Stimulated activated naive CD8-positive, alpha-beta T cell treated with anti-CD3 and anti-CD28 coated beads, Interleukin-15, Interleukin-2, amounts not matched to agents 100 U/mL and 50 U/mL, for 24 hours (primary cell): ENCODE measurements around the gene HNRNPM.
"Not testable (repeated sequence)": the region's sequence is repeated elsewhere in the genome, so short reads cannot be mapped to it uniquely, and the experiment has no call there.

Experiments used
- ATAC-seq: fragments of 150-1000 bp; cut with Tn5 transposase; one replicate; pipeline ENCODE4 v1.10.0; 2021
- DNase-seq: peaks from one replicate; pipeline ENCODE4 v3.0.0; 2021

The HNRNPM gene

DNA sequence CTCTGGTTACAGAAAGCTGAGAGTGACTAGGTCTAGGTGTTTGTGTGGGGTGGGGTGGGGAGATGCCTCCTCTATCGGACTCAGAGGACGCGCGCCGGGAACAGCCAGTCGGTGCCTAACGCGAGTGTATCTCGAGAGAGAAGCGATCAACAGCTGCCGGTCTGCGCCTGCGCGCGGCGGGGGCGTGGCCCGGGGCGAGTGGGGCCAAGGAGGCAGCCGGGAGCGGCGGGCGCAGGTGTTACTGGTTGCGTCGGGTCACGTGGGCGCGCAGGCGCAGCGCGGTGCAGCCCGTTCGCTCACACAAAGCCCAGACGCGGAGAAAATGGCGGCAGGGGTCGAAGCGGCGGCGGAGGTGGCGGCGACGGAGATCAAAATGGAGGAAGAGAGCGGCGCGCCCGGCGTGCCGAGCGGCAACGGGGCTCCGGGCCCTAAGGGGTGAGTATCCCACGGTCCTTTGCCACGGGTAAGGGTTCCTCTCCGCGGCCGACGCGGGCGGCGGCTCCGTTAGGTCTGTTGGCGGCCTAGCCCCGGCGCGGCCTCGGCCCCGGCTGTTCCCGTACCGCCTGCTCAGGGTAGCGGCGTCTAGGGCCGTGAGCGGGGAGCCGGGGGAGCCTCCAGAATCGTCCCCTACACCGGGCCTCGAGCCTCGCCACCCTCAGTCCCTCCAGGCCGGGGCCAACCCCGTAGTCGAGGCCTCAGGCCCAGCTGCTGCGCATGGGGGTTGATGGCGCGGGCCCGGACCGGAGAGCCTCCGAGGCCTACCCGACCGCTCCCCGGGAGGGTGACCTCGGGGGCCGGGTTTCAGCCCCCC is at the start of gene HNRNPM:
Gene HNRNPM (plus strand): TSS at position 299 of the 811 bp plus-strand sequence. CDS start 24 bp downstream, at position 323.
- DNase-seq = peak; percentile 100

GRCh38 chr19:8395621-8396082 is 49.1 kb upstream of the HNRNPM start:
- DNase-seq (no peak), ATAC-seq (no peak)

More for the DNA sequence above, at the start of gene HNRNPM:
- peak; percentile 94 for ATAC-seq

DNA sequence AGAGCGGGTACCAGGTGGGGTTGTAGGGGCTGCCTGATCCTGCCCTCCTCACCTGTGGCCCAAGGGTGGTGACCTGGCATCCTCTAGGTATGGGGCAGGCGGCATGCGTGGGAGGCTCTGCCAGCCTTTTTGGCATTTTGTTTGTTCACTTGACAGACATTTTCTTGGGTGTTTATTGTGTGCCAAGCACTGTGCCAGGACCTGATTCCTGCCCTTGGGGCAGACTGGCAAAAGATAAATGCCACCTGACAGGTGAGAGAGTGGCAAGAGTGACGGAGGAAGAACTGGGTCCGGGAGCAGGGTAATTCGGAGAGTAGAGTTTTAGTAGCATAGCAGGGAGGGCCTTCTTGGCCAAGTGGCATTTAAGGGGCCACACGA is 48.6 kb upstream of the HNRNPM start:
- DNase-seq = no peak
- ATAC-seq = no peak

- peak; percentile 74 for ATAC-seq
- peak; percentile 84 for DNase-seq
Measured at GRCh38 chr19:8396563-8397203, 48.1 kb upstream of the HNRNPM start.

DNA sequence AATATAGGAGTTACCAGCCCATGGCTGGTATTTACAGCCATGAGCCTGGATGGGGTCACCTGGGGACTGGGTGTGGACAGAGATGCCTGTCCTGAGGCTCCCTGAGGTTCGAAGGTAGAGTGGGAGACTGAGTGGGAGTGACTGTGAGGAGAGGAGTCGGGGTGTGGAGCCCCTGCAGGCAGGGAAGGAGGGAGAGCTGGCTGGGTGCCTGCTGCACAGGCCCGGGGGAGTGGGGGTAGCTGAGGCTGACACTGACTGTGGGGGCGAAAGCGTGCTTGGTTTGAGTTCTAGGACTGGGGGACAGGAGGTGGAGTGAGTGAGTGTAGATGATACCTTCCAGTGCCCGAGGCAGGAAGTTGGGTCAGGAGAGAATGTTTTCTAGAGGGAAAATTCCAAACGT is 47.5 kb upstream of the HNRNPM start:
- ATAC-seq (no peak), DNase-seq (no peak)

DNA sequence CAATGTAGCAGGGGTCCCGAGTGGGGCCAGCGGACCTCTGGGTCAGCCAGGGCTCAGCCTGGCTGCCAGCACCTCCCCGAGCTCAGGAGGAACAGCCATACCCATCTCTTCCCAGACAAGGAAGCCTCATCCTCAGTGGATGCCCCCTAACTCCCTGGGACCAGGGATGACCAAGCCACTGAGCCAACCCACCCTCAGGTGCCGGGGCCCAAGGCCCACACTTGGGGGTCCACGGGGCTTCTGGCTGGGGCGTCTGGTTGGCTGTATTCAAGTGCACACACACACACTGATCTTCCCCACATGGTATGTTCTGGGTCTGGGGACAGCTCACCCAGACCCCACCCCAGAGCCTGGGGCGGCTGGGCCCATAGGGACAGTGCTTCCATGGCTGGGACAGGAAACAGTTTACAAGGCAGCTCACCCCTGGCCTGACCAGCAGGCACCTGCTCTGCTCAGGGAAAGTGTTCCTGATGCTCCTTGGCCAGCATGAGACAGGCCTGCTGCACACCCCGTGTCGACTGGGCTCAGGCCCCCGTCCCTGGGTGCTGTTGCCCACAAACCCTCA is 46.9 kb upstream of the HNRNPM start:
- no peak for ATAC-seq
- no peak for DNase-seq

DNA sequence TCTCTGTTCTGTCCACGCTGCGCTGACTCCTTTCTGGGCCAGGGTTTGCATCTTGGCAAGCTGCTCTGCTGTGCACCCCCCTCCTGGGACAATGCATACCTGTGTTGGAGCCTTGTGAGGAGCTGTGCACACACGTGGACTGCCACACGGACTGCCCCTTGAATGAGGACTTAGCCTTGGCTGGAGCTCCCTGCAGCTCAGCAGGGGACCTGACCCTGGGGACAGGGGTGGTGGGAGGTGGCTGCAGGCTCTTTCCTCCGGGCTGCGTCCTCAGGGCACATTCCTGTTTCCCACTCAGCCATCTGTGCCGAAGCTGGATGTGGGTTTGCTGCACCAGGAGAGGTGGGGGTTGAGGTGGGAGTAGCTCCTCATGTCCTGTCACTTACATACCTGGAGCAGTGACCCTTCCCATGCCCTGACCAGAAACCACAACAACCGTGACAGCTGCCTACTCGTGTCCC is 46.4 kb upstream of the HNRNPM start:
- ATAC-seq (no peak), DNase-seq (no peak)

- ATAC-seq (no peak), DNase-seq (no peak)
Measured at GRCh38 chr19:8399681-8400188, 45.0 kb upstream of the HNRNPM start.

DNA sequence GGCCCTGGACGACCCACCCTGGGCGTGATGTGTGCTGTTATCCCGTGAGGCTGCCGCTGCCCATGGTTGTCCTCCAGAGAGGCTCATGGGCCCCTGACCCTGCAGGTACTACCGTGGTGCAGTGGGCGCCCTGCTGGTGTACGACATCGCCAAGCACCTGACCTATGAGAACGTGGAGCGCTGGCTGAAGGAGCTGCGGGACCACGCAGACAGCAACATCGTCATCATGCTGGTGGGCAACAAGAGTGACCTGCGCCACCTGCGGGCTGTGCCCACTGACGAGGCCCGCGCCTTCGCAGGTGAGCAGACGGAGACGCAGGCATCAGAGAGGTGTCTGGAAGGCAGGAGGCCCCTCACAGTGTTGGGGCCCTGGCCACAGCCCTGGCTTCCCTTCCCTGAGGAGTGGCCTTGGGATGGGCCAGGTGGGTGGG is 42.8 kb upstream of the HNRNPM start:
- DNase-seq (no peak), ATAC-seq (no peak)

DNA sequence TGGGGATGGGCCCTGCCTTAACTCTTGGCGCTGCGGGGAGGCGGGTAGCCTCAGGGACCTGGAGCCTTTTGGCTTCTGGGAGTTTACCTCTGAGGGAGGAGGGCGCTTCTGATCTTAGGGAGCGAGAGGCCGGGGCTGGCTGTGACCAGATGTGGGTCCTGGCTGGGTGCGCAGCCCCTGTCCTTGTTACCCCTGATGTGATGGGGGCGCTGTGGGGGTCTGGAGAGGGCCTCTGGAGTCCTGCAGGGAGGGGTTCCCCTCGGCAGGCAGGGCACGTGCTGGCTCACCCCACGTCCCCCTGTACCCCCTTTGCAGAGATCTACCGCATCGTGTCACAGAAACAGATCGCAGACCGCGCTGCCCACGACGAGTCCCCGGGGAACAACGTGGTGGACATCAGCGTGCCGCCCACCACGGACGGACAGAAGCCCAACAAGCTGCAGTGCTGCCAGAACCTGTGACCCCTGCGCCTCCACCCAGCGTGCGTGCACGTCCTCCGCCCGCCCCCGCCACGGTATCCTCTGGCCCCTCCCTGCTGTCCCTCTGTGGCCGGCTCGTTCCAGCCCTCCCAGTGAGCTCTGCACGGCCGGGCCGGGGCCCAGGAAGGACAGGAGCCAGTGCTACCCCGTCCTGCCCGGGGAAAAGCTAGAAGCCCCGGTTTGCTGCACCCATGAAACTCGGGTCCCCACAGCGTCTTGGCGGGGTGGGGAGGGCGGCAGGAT is 41.5 kb upstream of the HNRNPM start:
- ATAC-seq (no peak), DNase-seq (no peak)

DNA sequence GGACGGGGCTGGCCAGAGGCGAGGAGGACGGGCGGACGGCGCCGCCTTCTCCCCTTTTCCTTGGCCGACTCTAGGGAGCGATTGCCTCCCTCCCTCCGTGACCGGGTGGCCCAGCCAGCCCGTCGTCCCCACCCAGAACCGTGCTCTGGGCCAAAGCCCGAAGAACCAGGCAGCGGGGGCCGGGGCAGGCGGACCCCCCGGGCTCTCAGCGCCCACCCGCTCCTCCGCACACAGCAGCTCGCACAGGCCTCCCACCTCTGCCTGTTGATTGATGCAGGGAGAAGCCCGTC is 41.0 kb upstream of the HNRNPM start:
- ATAC-seq (no peak), DNase-seq (no peak)

GRCh38 chr19:8404391-8405151 is 40.2 kb upstream of the HNRNPM start:
- ATAC-seq = no peak
- DNase-seq = no peak

GRCh38 chr19:8410718-8411117 is 34.1 kb upstream of the HNRNPM start:
- DNase-seq, ATAC-seq: not testable (repeated sequence)

DNA sequence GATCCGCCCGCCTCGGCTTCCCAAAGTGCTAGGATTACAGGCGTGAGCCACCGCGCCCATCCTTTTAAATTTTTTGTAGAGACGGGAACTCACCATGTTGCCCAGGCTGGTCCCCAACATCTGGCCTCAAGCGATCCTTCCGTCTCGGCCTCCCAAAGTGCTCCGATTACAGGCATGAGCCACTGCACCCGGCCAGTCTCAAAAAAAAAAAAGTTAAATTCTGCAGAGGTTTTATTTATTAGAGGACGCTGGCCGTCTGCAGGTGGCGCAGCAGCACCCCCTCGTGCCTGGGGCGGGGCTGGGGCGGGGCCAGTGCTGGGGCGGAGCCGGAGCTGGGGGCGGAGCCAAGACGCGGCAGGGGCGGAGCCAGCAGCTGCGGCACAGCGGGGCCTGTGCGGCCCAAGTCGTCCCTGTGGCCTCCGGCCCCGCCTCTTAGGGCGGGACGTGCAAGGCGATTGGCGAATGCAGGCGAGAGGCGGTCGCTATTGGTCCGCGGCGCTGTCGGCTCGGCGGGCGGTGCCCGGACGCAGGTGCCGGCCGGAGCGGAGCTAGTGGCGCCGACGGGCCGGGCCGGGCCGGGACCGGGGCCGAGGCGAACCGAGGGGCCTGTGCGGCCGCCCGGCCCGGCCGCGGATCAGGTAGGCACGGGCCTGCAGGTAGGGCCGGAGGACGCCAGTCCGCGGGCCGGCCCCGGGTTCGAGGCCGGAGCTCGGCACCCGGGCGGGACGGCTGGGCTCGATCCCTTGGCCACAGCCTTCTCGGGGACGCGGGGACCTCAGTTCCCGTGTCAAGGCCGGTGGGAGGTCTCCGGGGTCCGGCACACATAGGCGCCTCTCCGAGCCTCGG is 31.8 kb upstream of the HNRNPM start, which contains the start of gene MARCHF2:
Gene MARCHF2 (plus strand): TSS at position 523 of the 846 bp plus-strand sequence. CDS start 8,536 bp downstream, outside the sequence.
- DNase-seq = peak; percentile 96
- peak; percentile 100 for ATAC-seq

GRCh38 chr19:8413629-8413995 is 31.2 kb upstream of the HNRNPM start:
- no peak for ATAC-seq
- DNase-seq = no peak

GRCh38 chr19:8416796-8417195 is 28.0 kb upstream of the HNRNPM start:
- DNase-seq = no peak
- ATAC-seq = no peak

DNA sequence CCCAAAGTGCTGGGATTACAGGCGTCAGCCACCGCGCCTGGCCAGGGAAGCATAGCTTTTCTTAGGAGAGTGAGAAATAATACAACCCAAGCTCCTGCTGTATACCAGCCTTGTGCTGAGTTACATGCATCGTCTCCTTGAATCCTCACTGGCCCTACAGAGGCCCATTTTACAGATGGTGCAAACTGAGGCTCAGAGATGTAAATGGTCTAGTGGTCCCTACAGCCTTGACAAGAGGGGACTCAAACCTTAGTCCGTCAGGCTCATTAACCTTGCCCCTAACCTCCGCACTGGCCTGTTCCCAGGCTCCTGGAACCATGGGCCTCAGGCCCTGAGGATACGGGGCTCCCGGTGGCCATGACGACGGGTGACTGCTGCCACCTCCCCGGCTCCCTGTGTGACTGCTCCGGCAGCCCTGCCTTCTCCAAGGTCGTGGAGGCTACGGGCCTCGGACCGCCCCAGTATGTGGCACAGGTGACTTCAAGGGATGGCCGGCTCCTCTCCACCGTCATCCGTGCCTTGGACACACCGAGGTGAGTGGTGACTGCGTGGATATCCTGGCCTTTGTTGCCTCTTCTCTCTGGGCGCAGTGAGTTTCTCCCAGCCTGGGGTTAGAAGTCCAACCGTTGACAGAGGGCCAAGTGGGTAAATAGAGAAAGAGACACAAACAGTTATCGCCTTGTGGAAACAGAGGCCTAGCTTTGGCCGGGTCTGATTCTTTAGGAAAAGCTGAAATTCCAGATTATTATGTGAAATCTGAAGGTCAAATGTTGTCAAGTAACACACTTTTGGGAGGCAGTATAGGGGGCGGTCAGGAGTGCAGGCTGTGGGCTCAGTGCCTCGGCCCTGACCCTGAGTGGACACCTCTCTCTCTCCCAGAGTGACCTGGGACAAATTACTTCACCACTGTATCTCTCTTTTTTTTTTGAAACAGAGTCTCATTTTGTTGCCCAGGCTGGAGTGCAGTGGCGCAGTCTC is 23.0 kb upstream of the HNRNPM start:
- ATAC-seq = no peak
- DNase-seq = no peak

DNA sequence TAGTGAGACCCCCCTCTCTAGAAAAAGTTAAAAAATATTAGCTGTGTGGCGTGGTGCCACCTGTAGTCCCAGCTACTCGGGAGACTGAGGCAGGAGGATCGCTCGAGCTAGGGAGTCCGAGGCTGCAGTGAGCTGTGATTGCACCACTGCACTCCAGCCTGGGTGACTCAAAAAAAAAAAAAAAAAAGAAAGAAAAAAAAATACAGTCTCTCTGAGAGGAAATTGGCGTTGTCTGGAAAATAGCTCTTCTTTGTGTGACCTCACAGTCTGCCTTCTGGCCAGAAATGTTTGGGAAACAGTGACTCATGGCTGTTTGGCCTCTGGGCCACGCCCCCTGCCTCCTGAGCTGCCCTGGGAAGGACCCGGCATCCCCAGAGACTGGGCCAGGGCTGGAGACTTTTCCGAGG is 21.0 kb upstream of the HNRNPM start:
- ATAC-seq (no peak), DNase-seq (no peak)

DNA sequence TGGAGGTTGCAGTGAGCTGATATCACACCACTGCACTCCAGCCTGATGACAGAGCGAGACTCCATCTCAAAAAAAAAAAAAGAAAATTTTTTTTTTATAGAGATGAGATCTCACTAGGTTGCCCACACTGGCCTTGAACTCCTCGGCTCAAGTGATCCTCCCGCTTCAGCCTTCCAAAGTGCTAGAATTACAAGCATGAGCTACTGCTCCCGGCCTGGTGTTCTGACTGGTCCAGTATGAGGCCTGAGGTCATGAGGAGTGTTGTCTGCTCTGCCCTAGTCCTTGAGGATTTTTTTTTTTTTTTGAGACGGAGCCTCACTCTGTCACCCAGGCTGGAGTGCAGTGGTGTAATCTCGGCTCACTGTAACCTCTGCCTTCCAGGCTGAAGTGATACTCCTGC is 19.4 kb upstream of the HNRNPM start:
- not testable (repeated sequence) for DNase-seq, ATAC-seq
